ENCODE data around the gene L3MBTL4.

DNA sequence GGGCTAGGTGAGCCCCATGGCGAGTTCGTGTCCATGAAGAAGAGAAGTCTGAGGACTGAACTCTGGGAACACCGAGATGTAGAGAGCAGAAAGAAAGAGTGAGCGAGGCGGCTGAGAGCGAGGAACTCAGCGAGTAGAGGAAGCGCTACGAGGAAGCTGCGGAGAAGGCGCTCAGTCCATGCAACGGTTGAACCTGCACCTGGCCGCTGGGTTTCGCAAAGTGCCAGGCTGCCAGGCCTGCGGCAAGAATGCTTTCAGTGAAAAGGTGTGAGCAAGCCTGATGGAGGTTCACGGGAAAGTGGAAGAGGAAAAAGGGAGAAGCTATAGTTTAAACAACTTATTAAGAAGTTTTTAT, 268.4 kb downstream of the L3MBTL4 start:
- TF ChIP-seq RELA (CRISPR knock-in tag; IDR thresholded peaks at IDR 0.05; ENCODE audit: borderline replicate concordance) (no peak), OVOL2 (CRISPR knock-in tag; IDR thresholded peaks at IDR 0.05; ENCODE audit: borderline replicate concordance) (no peak), GABPB1 (CRISPR knock-in tag; IDR thresholded peaks at IDR 0.05) (no peak), NFYB (CRISPR knock-in tag; conservative IDR thresholded peaks at IDR 0.05; ENCODE audit: low read depth) (no peak), ESRRA (CRISPR knock-in tag; IDR thresholded peaks at IDR 0.05; ENCODE audit: borderline replicate concordance) (no peak), SMAD3 (CRISPR knock-in tag; IDR thresholded peaks at IDR 0.05; ENCODE audit: borderline replicate concordance) (no peak), ZNF232 (CRISPR knock-in tag; IDR thresholded peaks at IDR 0.05) (no peak)
- TF ChIP-seq, protein P1, sequence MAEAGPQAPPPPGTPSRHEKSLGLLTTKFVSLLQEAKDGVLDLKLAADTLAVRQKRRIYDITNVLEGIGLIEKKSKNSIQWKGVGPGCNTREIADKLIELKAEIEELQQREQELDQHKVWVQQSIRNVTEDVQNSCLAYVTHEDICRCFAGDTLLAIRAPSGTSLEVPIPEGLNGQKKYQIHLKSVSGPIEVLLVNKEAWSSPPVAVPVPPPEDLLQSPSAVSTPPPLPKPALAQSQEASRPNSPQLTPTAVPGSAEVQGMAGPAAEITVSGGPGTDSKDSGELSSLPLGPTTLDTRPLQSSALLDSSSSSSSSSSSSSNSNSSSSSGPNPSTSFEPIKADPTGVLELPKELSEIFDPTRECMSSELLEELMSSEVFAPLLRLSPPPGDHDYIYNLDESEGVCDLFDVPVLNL (CRISPR knock-in tag; IDR thresholded peaks at IDR 0.05; ENCODE audit: borderline replicate concordance, low read depth) = no peak
- TF ChIP-seq, protein P2, sequence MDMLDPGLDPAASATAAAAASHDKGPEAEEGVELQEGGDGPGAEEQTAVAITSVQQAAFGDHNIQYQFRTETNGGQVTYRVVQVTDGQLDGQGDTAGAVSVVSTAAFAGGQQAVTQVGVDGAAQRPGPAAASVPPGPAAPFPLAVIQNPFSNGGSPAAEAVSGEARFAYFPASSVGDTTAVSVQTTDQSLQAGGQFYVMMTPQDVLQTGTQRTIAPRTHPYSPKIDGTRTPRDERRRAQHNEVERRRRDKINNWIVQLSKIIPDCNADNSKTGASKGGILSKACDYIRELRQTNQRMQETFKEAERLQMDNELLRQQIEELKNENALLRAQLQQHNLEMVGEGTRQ (CRISPR knock-in tag; IDR thresholded peaks at IDR 0.05) = no peak
- TF ChIP-seq, protein P3, sequence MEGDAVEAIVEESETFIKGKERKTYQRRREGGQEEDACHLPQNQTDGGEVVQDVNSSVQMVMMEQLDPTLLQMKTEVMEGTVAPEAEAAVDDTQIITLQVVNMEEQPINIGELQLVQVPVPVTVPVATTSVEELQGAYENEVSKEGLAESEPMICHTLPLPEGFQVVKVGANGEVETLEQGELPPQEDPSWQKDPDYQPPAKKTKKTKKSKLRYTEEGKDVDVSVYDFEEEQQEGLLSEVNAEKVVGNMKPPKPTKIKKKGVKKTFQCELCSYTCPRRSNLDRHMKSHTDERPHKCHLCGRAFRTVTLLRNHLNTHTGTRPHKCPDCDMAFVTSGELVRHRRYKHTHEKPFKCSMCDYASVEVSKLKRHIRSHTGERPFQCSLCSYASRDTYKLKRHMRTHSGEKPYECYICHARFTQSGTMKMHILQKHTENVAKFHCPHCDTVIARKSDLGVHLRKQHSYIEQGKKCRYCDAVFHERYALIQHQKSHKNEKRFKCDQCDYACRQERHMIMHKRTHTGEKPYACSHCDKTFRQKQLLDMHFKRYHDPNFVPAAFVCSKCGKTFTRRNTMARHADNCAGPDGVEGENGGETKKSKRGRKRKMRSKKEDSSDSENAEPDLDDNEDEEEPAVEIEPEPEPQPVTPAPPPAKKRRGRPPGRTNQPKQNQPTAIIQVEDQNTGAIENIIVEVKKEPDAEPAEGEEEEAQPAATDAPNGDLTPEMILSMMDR (IDR thresholded peaks at IDR 0.05) = no peak

Data from WTC11 (cell line).